ENCODE results near the gene ANKRD11.
"Not testable (repeated sequence)": the region's sequence is repeated elsewhere in the genome, so short reads cannot be mapped to it uniquely, and the experiment has no call there.

The ANKRD11 gene

DNA sequence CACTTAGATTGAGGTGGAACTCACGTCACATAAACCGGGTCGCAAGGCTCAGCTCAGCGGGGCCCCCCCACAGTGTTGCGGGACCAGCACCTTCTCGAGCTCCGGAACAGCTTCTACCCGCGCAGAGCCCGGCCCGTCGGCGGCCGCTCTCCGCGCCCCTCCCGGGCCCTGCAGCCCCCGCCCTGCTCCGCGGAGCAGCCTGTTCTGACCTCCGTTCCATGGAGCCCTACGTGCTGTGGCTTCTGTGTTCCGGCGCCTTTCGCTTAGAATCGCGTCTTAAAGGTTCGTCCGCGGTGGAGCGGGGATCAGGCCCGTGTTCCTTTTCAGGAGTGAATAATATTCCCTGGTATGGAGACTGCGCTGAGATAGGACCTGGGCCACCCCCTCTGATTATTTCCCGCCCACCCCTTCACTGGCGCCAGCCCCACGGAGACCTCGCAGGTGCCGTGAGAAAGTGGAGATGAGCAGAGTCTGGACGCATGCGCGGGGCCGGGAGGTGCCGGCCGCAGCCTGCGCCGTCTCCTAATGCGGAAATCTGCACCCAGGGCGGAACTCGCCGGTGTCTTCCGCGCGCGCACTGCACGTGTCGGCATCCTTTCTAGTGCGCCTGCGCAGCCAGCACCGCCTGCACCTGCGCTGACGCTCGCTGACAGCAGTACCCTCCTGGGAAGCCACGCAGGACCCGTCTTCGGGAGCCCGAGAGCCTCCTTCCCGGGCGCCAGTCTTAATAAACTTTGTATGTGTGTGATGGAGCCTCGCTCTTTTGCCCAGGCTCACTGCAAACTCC lies 242.0 kb downstream of the ANKRD11 start:
- no peak for DNase-seq

GRCh38 chr16:89247734-89248075 lies 242.7 kb downstream of the ANKRD11 start:
- DNase-seq: not testable (repeated sequence)

DNA sequence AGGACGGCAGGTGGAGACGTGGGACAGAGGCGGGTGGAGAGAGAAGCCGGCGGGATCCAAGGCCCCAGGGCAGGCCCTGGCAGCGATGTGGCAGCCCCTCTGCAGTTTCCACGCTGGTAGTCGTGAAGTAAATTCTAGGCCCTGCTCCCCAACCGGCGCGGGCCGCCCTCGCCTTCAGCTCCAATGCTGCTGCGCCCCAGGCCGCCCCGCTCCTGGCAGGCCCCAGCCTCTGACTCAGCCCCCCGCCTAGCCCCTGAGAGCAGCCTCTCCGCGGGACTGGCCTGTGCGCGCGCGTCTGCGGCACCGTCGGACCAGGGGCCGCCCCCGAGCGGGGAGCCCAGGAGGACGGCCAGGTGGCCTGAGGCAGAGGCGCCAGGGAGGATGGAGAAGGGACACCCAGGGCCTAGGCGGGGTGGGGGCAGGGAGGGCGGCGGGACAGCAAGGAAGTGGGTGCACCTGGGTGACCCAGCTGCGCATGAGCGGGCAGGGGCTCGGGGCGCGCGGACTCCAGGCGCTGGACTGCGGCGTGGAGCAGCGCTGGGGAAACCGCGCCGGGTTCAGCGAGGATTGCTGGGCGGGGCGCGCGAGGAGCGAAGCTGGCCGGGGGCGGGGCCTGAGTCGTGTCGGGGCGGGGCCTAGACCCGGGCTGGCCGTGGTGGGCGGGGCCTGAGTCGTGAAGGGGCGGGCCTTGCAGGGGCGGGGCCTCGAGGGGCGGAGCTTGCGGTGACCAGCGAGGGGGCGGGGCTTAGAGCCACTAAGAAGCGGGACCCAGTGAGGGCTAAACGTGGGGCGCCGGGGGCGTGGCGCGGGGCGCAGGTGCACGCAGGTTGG lies 243.2 kb downstream of the ANKRD11 start:
- peak; percentile 80 for DNase-seq

DNA sequence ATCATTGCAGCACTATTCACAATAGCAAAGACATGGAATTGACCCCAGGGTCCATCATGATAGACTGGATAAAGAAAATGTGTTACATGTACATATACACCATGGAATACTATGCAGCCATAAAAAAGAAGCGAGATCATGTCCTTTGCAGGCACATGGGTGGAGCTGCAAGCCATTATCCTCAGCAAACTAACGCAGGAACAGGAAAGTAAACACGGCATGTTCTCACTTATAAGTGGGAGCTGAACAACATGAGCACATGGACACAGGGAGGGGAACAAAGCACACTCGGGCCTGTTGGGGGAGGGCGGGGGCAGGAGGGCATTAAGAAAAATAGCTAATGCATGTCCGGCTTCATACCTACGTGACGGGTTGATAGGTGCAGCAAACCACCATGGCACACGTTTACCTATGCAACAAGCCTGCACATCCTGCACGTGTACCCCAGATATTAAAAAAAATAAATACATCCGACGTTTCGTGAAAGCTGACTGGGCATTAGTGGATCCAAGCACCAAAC lies 243.9 kb downstream of the ANKRD11 start:
- DNase-seq: no peak

DNA sequence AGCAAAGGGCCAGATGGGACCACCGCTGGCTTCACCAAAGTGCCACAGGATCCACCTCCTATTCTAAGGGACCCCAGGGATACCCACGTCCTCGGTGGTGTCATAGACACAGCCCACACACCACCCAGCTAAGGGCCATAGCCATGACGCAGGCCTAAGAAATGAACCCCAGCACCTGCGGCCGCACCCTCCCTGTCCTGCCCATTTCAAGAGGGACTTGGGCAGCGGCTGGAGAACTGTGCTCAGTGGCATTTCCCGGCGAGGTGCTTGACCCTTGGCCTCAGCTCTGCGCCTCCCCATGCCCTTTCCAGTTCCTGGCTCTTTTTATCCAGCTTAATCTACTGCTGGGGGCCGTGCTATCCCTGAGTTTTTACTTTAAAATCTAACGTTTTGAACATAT lies 245.6 kb downstream of the ANKRD11 start:
- no peak for DNase-seq

DNA sequence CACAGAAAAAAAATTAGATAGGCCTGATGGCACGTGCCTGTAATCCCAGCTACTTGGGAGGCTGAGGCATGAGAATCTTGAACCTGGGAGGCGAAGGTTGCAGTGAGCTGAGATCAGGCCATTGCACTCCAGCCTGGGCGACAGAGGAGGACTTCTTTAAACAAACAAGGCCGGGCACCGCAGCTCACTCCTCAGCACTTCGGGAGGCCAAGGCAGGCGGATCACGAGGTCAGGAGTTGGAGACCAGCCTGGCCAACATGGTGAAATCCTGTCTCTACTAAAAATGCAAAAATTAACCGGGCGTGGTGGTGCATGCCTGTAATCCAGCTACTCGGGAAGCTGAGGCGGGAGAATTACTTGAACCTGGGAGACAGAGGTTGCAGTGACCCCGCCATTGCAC lies 246.1 kb downstream of the ANKRD11 start:
- DNase-seq: not testable (repeated sequence)

GRCh38 chr16:89243664-89244063 lies 246.7 kb downstream of the ANKRD11 start:
- no peak for DNase-seq

- DNase-seq: no peak
These were observed 247.6 kb downstream of the ANKRD11 start for GRCh38 chr16:89242795-89243200.

GRCh38 chr16:89241187-89242007 lies 249.0 kb downstream of the ANKRD11 start:
- peak; percentile 56 for DNase-seq

DNA sequence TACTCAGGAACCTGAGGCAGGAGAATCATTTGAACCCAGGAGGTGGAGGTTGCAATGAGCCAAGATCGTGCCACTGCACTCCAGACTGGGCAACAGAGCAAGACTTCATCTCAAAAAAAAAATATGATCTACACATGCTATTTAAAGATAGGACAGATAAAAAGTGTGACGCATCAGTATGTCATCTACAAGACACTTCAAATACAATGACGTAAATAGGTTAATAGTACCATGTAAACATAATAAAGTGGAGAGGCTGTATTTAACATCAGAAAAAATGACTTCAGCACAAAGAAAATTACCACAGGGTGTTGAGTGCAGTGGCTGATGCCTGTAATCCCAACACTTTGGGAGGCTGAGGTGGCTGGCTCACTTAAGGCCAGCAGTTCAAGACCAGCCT lies 252.6 kb downstream of the ANKRD11 start:
- DNase-seq: no peak

DNA sequence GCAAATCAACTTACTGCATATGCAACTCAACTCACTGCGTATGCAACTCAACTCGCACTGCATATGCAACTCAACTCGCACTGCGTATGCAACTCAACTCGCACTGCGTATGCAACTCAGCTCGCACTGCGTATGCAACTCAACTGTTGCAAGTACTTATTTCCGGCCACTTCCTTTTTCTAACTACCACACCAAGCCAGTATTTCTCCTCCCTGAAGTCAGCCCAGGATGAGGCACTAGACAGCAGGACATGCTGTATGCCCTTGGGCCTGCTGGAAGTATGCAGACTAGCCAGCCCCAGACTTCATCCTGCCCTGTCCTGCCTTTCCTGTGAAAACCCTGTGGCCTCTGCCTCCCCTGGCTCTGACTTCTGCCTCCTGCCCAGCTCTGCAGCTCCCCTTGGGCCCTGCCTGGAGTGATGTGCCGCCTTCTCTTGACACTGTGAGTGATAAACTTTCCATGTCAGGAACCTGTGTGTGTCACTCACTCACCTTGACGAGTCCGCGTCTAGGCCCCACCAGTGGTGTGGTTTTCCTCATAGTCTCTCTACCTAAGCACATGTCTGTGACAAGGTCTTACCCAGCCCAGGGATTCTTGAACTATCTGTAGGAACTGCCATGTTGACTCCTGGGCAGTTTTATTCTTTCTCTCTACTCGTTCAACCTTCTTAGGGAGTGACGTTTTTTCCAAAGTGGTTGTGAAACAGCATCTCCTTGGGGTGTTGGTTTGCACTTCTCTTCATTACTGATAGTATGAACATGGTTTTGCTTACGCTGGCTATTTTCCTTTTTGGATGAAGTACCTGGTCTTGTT lies 256.5 kb downstream of the ANKRD11 start:
- DNase-seq: no peak

GRCh38 chr16:89232107-89232506 lies 258.3 kb downstream of the ANKRD11 start:
- DNase-seq: no peak

- DNase-seq: no peak
These were observed 260.1 kb downstream of the ANKRD11 start for GRCh38 chr16:89230255-89230654.

- no peak for DNase-seq
These were observed 265.7 kb downstream of the ANKRD11 start for GRCh38 chr16:89224665-89225064.

DNA sequence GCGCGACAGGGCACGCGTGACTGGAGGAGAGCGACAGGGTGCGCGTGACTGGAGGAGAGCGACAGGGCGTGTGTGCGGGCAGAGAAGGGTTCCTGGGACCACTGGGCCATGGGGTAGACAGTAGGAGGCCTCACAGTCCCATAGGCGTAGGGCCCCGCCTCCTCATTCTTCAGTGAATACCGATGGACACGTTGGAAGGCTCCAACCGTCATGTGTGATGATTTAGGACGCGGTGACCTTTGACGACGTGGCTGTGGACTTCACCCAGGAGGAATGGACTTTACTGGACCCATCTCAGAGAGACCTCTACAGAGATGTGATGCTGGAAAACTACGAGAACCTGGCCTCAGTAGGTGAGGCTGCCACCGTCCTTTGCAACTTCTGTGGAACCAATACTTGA lies 267.4 kb downstream of the ANKRD11 start:
- DNase-seq: no peak

DNA sequence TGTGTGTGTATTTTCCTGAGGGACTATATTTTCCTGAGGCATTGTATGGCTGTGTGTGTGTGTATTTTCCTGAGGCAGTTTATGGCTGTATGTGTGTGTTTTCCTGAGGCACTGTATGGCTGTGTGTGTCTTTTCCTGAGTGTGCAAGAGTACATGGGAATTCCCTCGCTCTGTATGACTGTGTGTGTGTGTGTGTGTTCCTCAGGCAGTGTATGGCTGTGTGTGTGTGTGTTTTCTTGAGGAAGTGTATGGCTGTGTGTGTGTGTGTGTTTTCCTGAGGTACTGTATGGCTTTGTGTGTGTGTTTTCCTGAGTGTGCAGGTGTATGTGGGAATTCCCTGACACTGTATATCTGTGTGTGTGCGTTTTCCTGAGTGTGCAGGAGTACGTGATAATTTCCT lies 268.8 kb downstream of the ANKRD11 start:
- DNase-seq: no peak

DNA sequence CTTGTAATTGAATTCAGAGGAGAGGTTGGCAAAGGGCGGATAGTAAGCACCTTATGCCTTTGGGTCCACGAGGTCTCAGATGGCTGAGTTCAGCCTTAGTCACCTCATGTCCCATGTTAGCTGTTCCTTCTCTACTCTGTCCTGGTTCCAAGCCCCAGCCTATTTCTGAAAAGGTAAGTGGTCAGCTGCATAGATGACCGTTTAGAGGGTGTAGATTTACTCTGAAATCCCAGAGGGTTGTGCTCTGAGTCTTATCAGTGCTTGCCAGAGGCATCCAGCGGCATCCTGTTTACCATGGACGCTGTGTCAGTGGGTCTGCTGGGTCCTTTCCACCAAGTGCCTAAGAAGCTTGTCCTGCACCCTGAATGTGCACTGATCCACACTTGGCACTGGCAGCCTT lies 271.0 kb downstream of the ANKRD11 start:
- DNase-seq: no peak
